Naive thymus-derived CD8-positive, alpha-beta T cell (primary cell): ENCODE measurements around the gene RCHY1. TPM values are rescaled to one million over a fixed set of nuclear protein-coding genes. Genes with fewer than 3 reads are reported as not detected.
A peak's percentile ranks its signal among the peaks of the same experiment; 100 is the strongest.

ENCODE experiments used
- ATAC-seq, 2 donors: fragments of 150-1000 bp; cut with Tn5 transposase in 1 of 2; sonication (Bioruptor Pico), chemical (Tn5 transposase) in 1 of 2; 1 replicate in 1 of 2; 2 replicates in 1 of 2; pipeline ENCODE4 v1.10.0; 2021; ENCODE audit warnings: mild to moderate bottlenecking in 2 of 2, moderate library complexity in 2 of 2
- POLR2A ChIA-PET: fragments of 350-600 bp; sonication (Branson Sonifier 250); formaldehyde crosslinking; loops from one replicate; lab custom pipeline; 2021; ENCODE audit warnings: antibody characterized with exemption; lab: Charles Lee
- DNase-seq, 10 donors: peaks; one replicate each; pipeline versions ENCODE4 v3.0.0 to v3.0.0-alpha.2; 2020 to 2022
- H3K27ac Mint-ChIP-seq, 10 donors: one replicate each; pipeline ENCODE4 v1.8.0; 2020 to 2022; ENCODE audit warnings: mild to moderate bottlenecking in 10 of 10, mixed read lengths in 10 of 10, moderate library complexity in 4 of 10, inconsistent platforms in 1 of 10
- H3K27me3 Mint-ChIP-seq, 5 donors: one replicate each; pipeline ENCODE4 v1.8.0; 2021 to 2022; ENCODE audit warnings: mixed read lengths in 5 of 5
- H3K36me3 Mint-ChIP-seq, 3 donors: one replicate each; pipeline ENCODE4 v1.8.0; 2020 to 2022; ENCODE audit warnings: mixed read lengths in 3 of 3, mild to moderate bottlenecking in 2 of 3, inconsistent platforms in 1 of 3
- H3K4me1 Mint-ChIP-seq, 4 donors: one replicate each; pipeline ENCODE4 v1.8.0; 2021 to 2022; ENCODE audit warnings: mixed read lengths in 4 of 4
- H3K4me3 Mint-ChIP-seq, 10 donors: one replicate each; pipeline ENCODE4 v1.8.0; 2020 to 2022; ENCODE audit warnings: mild to moderate bottlenecking in 10 of 10, mixed read lengths in 10 of 10, moderate library complexity in 6 of 10, inconsistent platforms in 1 of 10
- H3K9me3 Mint-ChIP-seq, 9 donors: one replicate each; pipeline ENCODE4 v1.8.0; 2020 to 2022; ENCODE audit warnings: mixed read lengths in 9 of 9, mild to moderate bottlenecking in 3 of 9, inconsistent platforms in 1 of 9, moderate library complexity in 1 of 9
- polyA plus RNA-seq, 3 donors: library from polyadenylated mRNA; unstranded; fragments of 300-500 nt; fragmentation: Illumina TruSeq; gene quantifications; one replicate each; pipeline ENCODE4 v1.2.3, GENCODE V29; 2021
- total RNA-seq, 8 experiments: library from RNA in 2 of 8; stranded (reverse) in 2 of 8; gene quantifications; one replicate each; pipeline ENCODE4 v1.2.3 and lab custom pipeline; 2021 to 2026

RCHY1 gene
- total and polyA plus RNA-seq, 5 experiments from 2014 or later, result 13.3 to 41.8 (median 27.3) TPM

- POLR2A ChIA-PET, result no interaction called here
- H3K27ac Mint-ChIP-seq, result peak overlapping the region in 1 of 10 donors; percentile 22
- H3K4me3 Mint-ChIP-seq, result no peak overlapping the region
- no peak for DNase-seq
- peaks cover 0 to 2% (median 0%) of the 10 kb centered on the region in 4 donors for H3K4me1 Mint-ChIP-seq
- peaks cover 0 to 7% (median 3%) of the 10 kb centered on the region in 9 donors for H3K9me3 Mint-ChIP-seq
- peaks cover 45 to 80% (median 58%) of the 10 kb centered on the region in 3 donors for H3K36me3 Mint-ChIP-seq
- ATAC-seq, result no peak
- no peaks in the 10 kb centered on the region for H3K27me3 Mint-ChIP-seq
Observed at GRCh38 chr4:75477201-75477600, 37.0 kb downstream of the RCHY1 start.

DNA sequence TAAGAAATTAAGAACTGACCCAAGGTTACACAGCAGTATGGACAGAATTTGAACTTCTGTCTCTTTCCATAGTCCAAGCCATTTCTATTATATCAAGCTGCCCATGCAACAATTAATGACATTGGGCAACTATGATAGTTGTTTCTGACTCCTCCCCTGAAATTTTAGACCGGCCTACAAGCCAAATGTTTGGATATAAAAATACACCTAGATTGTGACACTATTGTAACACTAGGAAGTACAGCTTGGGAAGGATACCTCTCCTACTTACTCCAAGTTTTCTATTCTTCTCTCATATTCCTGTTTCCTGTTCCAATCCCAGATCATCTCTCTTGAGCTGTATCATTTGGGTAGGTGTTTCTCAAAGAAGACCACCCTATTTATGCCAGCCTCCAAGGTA lies 43.5 kb downstream of the RCHY1 start:
- Mint-ChIP-seq H3K4me3 (no peak overlapping the region), H3K36me3 (peaks cover 0 to 21% (median 5%) of the 10 kb centered on the region in 3 donors), H3K9me3 (peaks cover 0 to 1% (median 0%) of the 10 kb centered on the region in 9 donors), H3K27me3 (no peaks in the 10 kb centered on the region), H3K4me1 (peaks cover 0 to 2% (median 0%) of the 10 kb centered on the region in 4 donors), H3K27ac (no peak overlapping the region)
- POLR2A ChIA-PET, result no interaction called here
- DNase-seq, result no peak
- no peak for ATAC-seq

DNA sequence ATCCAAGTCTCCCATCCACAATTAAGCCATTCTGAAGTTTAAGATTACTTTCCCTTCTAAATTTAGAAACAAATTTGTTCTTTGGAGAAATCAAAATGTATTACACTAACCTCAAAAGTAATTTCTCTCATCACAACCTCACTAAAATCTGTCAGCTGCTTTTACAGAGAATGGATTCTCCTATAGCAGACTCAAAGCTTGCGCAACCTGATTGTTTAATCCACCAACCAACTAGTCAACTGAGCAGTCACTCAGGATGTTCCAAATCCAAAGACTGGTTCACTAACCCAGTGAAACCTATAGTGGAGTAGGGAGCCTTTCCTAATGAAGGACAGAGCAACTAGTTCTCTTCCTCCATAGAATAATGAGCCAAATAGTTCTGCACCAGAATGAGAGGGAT lies 44.3 kb downstream of the RCHY1 start:
- Mint-ChIP-seq H3K4me1 (peaks cover 0 to 2% (median 0%) of the 10 kb centered on the region in 4 donors), H3K9me3 (peaks cover 0 to 10% (median 3%) of the 10 kb centered on the region in 9 donors), H3K27ac (peak overlapping the region in 1 of 10 donors; percentile 24), H3K36me3 (peaks cover 0 to 14% (median 2%) of the 10 kb centered on the region in 3 donors), H3K4me3 (no peak overlapping the region), H3K27me3 (no peaks in the 10 kb centered on the region)
- ATAC-seq (no peak), DNase-seq (no peak)
- POLR2A ChIA-PET, result no interaction called here

DNA sequence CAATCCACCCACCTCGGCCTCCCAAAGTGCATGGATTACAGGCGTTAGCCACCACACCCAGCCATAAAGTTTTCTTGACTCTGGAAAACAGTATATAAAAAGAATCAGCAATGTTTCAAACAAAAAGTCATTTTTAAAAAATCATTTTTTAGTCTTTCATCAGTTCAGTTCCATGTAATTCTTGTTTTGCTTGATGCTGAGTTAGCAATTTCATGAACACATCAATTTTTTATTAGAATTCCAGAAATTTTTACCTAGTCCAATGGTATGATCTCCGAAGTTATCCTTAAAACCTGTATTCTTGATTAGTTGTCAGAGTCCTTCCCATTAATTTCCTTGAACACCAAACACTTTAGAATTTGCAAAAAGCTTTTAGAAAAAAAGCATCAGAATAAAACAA lies 56.8 kb downstream of the RCHY1 start:
- POLR2A ChIA-PET, result no interaction called here
- Mint-ChIP-seq H3K27ac (peak overlapping the region in 1 of 10 donors; percentile 85), H3K36me3 (peaks cover 0 to 9% (median 1%) of the 10 kb centered on the region in 3 donors), H3K4me3 (no peak overlapping the region), H3K4me1 (no peaks in the 10 kb centered on the region), H3K9me3 (peaks cover 0 to 37% (median 10%) of the 10 kb centered on the region in 9 donors), H3K27me3 (peaks cover 4 to 33% (median 14%) of the 10 kb centered on the region in 5 donors)
- no peak for DNase-seq
- ATAC-seq, result no peak

DNA sequence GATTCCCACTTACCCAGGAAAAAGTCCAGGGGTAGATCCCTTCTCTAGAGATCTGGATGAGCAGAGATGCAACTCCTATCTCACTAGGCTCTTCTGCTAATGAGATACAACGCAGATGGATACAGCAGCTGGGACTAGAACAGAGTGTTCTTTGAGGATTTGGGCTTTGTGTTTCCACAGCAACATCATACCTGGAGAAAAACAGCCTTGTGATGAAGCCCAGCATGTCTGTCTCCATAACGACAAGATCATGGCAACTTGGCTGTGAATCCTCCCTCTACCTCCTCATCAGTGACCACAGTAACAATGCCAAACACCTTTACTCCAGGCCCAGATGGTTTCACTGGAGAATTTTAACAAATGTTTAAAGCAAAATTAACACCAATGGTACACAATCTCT lies 80.1 kb downstream of the RCHY1 start:
- Mint-ChIP-seq H3K36me3 (peaks cover 3 to 32% (median 12%) of the 10 kb centered on the region in 3 donors), H3K27ac (no peak overlapping the region), H3K27me3 (peaks cover 2 to 44% (median 17%) of the 10 kb centered on the region in 5 donors), H3K9me3 (peaks cover 8 to 41% (median 24%) of the 10 kb centered on the region in 9 donors), H3K4me1 (no peaks in the 10 kb centered on the region), H3K4me3 (no peak overlapping the region)
- DNase-seq (no peak), ATAC-seq (no peak)
- POLR2A ChIA-PET, result no interaction called here

GRCh38 chr4:75432683-75433082 lies 81.5 kb downstream of the RCHY1 start:
- DNase-seq (no peak), ATAC-seq (no peak)
- Mint-ChIP-seq H3K4me3 (no peak overlapping the region), H3K36me3 (peaks cover 3 to 31% (median 12%) of the 10 kb centered on the region in 3 donors), H3K27me3 (peaks cover 2 to 44% (median 16%) of the 10 kb centered on the region in 5 donors), H3K4me1 (no peaks in the 10 kb centered on the region), H3K9me3 (peaks cover 8 to 34% (median 19%) of the 10 kb centered on the region in 9 donors), H3K27ac (no peak overlapping the region)
- POLR2A ChIA-PET, result no interaction called here

DNA sequence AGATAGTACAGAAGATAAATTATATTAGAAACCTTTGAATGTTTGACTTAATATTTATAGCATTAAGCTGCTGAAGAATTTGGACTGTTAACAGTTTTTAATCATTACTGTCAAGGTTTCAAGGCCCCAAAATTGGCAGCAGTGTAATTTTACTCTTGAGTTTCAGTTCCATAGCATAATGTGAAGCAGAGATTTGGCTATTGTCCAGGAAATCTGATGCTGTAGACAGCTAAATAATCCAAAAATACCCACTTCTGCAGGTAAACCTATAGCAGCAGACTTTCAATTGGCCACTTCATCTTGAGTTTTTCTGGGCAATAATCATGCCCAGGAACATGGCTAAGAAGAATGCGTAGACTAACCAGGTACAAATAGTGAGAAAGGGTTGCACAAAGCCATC lies 85.0 kb downstream of the RCHY1 start:
- Mint-ChIP-seq H3K4me3 (no peak overlapping the region), H3K27ac (no peak overlapping the region), H3K9me3 (peaks cover 0 to 10% (median 0%) of the 10 kb centered on the region in 9 donors), H3K36me3 (peaks cover 0 to 14% (median 0%) of the 10 kb centered on the region in 3 donors), H3K4me1 (no peaks in the 10 kb centered on the region), H3K27me3 (peaks cover 2 to 19% (median 5%) of the 10 kb centered on the region in 5 donors)
- no peak for DNase-seq
- POLR2A ChIA-PET, result no interaction called here
- no peak for ATAC-seq

Other genes starting within 250 kb of the RCHY1 start
- 10 to 100 TPM; 34.0 to 36.4 TPM for gene THAP6, start 70 bp upstream of the RCHY1 start, total RNA-seq
- gene THAP6, start 70 bp upstream of the RCHY1 start, polyA plus RNA-seq, result 10 to 100 TPM in 2 of 3 donors, 1 to 10 TPM in 1; 8.2 to 12.4 (median 11.9) TPM
- not detected for gene ODAPH, start 41.7 kb upstream of the RCHY1 start, total RNA-seq
- gene ODAPH, start 41.7 kb upstream of the RCHY1 start, polyA plus RNA-seq, result not detected
- 1 to 10 TPM in 1 of 2 experiments, under 1 TPM in 1; 0.82 to 1.0 TPM for gene CDKL2, start 116.1 kb upstream of the RCHY1 start, total RNA-seq
- 1 to 10 TPM in 1 of 3 donors, under 1 TPM in 2; 0.20 to 1.0 (median 0.58) TPM for gene CDKL2, start 116.1 kb upstream of the RCHY1 start, polyA plus RNA-seq
- gene G3BP2, start 159.0 kb upstream of the RCHY1 start, total RNA-seq, result 100 to 1,000 TPM; 172 to 190 TPM
- gene G3BP2, start 159.0 kb upstream of the RCHY1 start, polyA plus RNA-seq, result 100 to 1,000 TPM; 116 to 125 (median 121) TPM
- 10 to 100 TPM; 32.3 to 36.6 TPM for gene USO1, start 210.2 kb upstream of the RCHY1 start, total RNA-seq
- 10 to 100 TPM; 22.0 to 26.5 (median 24.4) TPM for gene USO1, start 210.2 kb upstream of the RCHY1 start, polyA plus RNA-seq